Uterus (tissue), 4 donors: Measurements from ENCODE around the gene CDC42BPA. TPM values are rescaled to one million over a fixed set of nuclear protein-coding genes. Genes with fewer than 3 reads are reported as not detected.

Experiments used
- DNase-seq, 2 donors: peaks; one replicate each; pipeline ENCODE4 v3.0.0-alpha.2; 2019 to 2020
- H3K27ac ChIP-seq, 2 donors: fragments of 200-600 bp; sonication (generic); 1 replicate in 1 of 2; 2 replicates in 1 of 2; pipeline ENCODE4 v1.5.1; 2016 to 2018
- H3K27me3 ChIP-seq, 2 donors: fragments of 200-600 bp; sonication (generic); one replicate each; pipeline ENCODE4 v1.5.1; 2018 to 2019; ENCODE audit warnings: control low read depth in 1 of 2
- H3K36me3 ChIP-seq, 2 donors: fragments of 200-600 bp; sonication (generic); one replicate each; pipeline ENCODE4 v1.5.1; 2019; ENCODE audit warnings: control low read depth in 1 of 2
- H3K4me1 ChIP-seq, 2 donors: fragments of 200-600 bp; sonication (generic); one replicate each; pipeline ENCODE4 v1.5.1; 2018 to 2019; ENCODE audit warnings: control low read depth in 1 of 2
- H3K4me3 ChIP-seq, 2 donors: fragments of 200-600 bp; sonication (generic); 1 replicate in 1 of 2; 2 replicates in 1 of 2; pipeline ENCODE4 v1.5.1; 2018 to 2019; ENCODE audit warnings: mild to moderate bottlenecking in 1 of 2
- H3K9me3 ChIP-seq, 2 donors: fragments of 200-600 bp; sonication (generic); one replicate each; pipeline ENCODE4 v1.5.1; 2019; ENCODE audit warnings: control low read depth in 1 of 2
- POLR2A ChIP-seq, 2 donors: fragments of 450-650 bp; IDR thresholded peaks; one replicate each; pipeline ENCODE4 v1.6.1; 2016; ENCODE audit warnings: antibody characterized with exemption in 2 of 2, mild to moderate bottlenecking in 1 of 2, moderate library complexity in 1 of 2
- intact Hi-C: fragments of 100-400 bp; cut with DNase I; formaldehyde crosslinking; loops from one replicate; pipeline ENCODE4 v1.15.1; 2023; ENCODE audit warnings: low total_unique reads
- total RNA-seq, 4 donors: library from RNA; depleted of rRNA in 3 of 4; stranded (reverse); fragments of >200 nt in 3 of 4; gene quantifications; one replicate each; pipeline versions ENCODE4 v1.1.0 to v1.2.4, GENCODE V29; 2014 to 2023
- TF ChIP-seq, protein P1 (sequence below), 4 experiments: fragments of 200-600 bp in 2 of 4; fragments of 450-650 bp in 2 of 4; sonication (generic) in 2 of 4; IDR thresholded peaks; one replicate each; pipeline ENCODE4 v1.5.1; 2016 to 2019; ENCODE audit warnings: antibody characterized with exemption in 4 of 4, mild to moderate bottlenecking in 2 of 4, moderate library complexity in 1 of 4
- donor health status: DM: yes; HTN: yes; CAD: no.

CDC42BPA gene
- total RNA-seq, 4 donors from 2014 or later: 32.9 to 116 (median 55.2) TPM

GRCh38 chr1:227317011-227317451 lies 1.3 kb downstream of the CDC42BPA start:
- no peaks in the 10 kb centered on the region for H3K27me3 ChIP-seq
- peak overlapping the region; percentile 97 for H3K27ac ChIP-seq
- intact Hi-C loops: no loop called here
- H3K9me3 ChIP-seq: no peaks in the 10 kb centered on the region
- H3K4me3 ChIP-seq: peak overlapping the region; percentile 64 to 72
- no peak for TF ChIP-seq POLR2A (IDR thresholded peaks at IDR 0.05)
- TF ChIP-seq, protein P1, sequence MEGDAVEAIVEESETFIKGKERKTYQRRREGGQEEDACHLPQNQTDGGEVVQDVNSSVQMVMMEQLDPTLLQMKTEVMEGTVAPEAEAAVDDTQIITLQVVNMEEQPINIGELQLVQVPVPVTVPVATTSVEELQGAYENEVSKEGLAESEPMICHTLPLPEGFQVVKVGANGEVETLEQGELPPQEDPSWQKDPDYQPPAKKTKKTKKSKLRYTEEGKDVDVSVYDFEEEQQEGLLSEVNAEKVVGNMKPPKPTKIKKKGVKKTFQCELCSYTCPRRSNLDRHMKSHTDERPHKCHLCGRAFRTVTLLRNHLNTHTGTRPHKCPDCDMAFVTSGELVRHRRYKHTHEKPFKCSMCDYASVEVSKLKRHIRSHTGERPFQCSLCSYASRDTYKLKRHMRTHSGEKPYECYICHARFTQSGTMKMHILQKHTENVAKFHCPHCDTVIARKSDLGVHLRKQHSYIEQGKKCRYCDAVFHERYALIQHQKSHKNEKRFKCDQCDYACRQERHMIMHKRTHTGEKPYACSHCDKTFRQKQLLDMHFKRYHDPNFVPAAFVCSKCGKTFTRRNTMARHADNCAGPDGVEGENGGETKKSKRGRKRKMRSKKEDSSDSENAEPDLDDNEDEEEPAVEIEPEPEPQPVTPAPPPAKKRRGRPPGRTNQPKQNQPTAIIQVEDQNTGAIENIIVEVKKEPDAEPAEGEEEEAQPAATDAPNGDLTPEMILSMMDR (IDR thresholded peaks at IDR 0.05): no peak
- no peaks in the 10 kb centered on the region for H3K36me3 ChIP-seq
- no peaks in the 10 kb centered on the region for H3K4me1 ChIP-seq
- DNase-seq: no peak

DNA sequence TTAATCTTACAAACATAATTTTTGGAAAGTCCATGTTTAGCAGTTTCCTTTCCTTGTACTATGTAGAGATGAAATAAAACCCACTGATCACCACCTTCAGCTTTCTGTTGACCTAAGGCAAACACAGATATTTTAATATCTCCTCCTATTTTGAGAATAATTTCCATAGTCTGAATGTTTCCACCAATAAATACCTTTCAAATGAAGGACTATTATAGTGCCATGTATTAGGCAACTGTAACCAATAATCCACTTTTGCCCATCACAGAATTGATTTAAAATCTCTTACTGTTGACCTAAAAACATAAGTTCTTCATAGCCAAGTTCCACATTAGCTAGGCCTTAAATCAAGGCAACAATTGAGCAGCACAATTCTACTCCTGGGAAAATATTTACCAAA lies 1.8 kb downstream of the CDC42BPA start:
- TF ChIP-seq POLR2A (IDR thresholded peaks at IDR 0.05): no peak
- TF ChIP-seq, protein P1 (IDR thresholded peaks at IDR 0.05): no peak
- DNase-seq: no peak
- H3K36me3 ChIP-seq: no peaks in the 10 kb centered on the region
- intact Hi-C loops: no loop called here
- H3K9me3 ChIP-seq: no peaks in the 10 kb centered on the region
- H3K4me1 ChIP-seq: no peaks in the 10 kb centered on the region
- peak overlapping the region; percentile 64 to 72 for H3K4me3 ChIP-seq
- H3K27me3 ChIP-seq: no peaks in the 10 kb centered on the region
- H3K27ac ChIP-seq: peak overlapping the region; percentile 97

DNA sequence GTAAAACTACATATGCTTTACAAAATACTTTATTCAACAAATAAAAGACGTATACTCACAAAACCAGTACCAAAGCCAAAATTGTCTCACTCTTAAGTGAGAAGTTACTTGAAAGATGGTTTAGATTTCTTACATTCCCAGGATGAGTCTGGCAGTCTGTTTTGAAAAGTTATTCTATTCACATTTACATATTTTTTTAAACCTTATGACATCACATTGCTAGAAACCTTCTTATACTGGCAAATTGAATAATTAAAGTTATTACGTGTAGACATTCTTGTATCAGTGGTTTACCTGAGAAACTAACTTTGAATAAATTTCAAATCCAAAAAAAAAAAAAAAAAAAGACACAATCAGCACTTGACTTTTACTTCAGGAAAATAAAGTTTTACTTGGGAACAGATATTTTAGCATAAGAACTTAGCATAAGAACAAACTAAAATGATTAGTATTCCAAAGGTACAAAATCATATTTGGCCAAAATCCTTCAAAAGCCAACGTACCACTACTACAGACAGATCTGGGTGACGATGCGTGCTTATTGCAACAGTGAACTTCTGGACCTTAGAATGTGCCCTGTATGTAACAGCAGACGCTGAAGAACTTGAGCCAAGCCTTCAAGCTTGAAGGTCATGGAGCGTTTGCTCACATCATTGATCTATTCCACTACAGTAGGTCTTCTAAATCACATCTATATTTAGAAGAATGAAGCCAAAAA lies 2.5 kb downstream of the CDC42BPA start:
- Histone ChIP-seq H3K36me3 (no peaks in the 10 kb centered on the region), H3K4me3 (peak overlapping the region; percentile 64 to 72), H3K9me3 (no peaks in the 10 kb centered on the region), H3K27ac (peak overlapping the region; percentile 97), H3K4me1 (no peaks in the 10 kb centered on the region), H3K27me3 (no peaks in the 10 kb centered on the region)
- TF ChIP-seq POLR2A (IDR thresholded peaks at IDR 0.05): no peak
- TF ChIP-seq, protein P1 (IDR thresholded peaks at IDR 0.05): no peak
- intact Hi-C loops: no loop called here
- peak; percentile 17 to 23 for DNase-seq

DNA sequence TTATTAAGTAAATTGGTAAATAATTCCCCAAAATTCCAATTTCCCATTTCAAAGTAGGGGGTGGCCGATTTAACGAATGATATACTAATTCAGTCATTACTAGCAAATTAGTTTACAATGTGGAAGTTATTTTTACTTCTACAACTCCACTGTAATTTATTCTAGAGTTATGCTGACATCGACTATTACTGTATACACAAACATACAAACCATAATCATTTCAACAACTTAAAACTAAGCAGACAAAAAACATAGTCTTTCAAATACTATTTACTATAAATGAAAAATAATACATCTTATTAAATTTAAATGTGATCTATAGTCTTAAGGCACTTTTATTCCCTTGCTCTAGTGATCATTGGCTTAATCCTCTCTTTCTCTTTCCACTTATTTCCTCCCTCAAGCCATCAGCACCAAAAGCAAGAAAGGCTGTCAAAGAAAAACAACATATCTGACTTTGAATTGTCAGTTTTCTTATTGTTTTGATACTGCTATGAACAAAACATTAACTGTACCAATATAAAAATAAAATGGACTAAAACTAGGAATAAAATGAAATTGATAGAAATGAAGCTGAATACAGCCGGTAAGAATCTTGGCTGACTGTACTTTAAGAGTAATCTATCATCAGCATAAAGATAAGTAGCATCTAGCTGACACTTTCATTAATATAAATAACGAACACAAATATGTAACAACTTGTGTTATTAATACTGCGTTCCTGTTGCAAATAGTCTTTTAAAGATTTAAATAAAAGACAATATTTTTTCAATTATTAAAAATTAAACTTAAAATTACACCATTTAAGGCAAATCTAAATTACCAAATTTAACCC lies 4.1 kb downstream of the CDC42BPA start:
- DNase-seq: no peak
- intact Hi-C loops: no loop called here
- Histone ChIP-seq H3K9me3 (no peaks in the 10 kb centered on the region), H3K27ac (peak overlapping the region in 1 of 2 donors; percentile 10), H3K4me3 (peak overlapping the region; percentile 8 to 72), H3K36me3 (no peaks in the 10 kb centered on the region), H3K27me3 (no peaks in the 10 kb centered on the region), H3K4me1 (no peaks in the 10 kb centered on the region)
- TF ChIP-seq, protein P1 (IDR thresholded peaks at IDR 0.05): no peak
- no peak for TF ChIP-seq POLR2A (IDR thresholded peaks at IDR 0.05)
